WTC11 (cell line): Measurements from ENCODE around the gene PTPN2.

ENCODE experiments used
- CREB1 ChIP-seq: sonication (generic); formaldehyde crosslinking; IDR thresholded peaks from 2 replicates; pipeline ENCODE4 v1.8.0; 2023; ENCODE audit warnings: mild to moderate bottlenecking, missing genetic modification reagents
- CTCF ChIP-seq: fragments of 200-600 bp; IDR thresholded peaks from 2 replicates; pipeline ENCODE4 v1.8.0; 2022; ENCODE audit warnings: antibody characterized with exemption
- ETV6 ChIP-seq: sonication (generic); formaldehyde crosslinking; IDR thresholded peaks from 2 replicates; pipeline ENCODE4 v1.8.1; 2022; ENCODE audit warnings: mild to moderate bottlenecking, missing genetic modification reagents
- IRF2 ChIP-seq: sonication (generic); formaldehyde crosslinking; IDR thresholded peaks from 2 replicates; pipeline ENCODE4 v1.8.0; 2022; ENCODE audit warnings: low read depth, missing genetic modification reagents, borderline replicate concordance
- JUN ChIP-seq: sonication (generic); formaldehyde crosslinking; IDR thresholded peaks from 2 replicates; pipeline ENCODE4 v1.8.0; 2023; ENCODE audit warnings: mild to moderate bottlenecking, missing genetic modification reagents
- NFE2L1 ChIP-seq: sonication (generic); formaldehyde crosslinking; IDR thresholded peaks from 2 replicates; pipeline ENCODE4 v1.8.1; 2023; ENCODE audit warnings: missing genetic modification reagents
- SP1 ChIP-seq: sonication (generic); formaldehyde crosslinking; conservative IDR thresholded peaks from 2 replicates; pipeline ENCODE4 v1.8.1; 2022; ENCODE audit warnings: missing genetic modification reagents
- ZNF317 ChIP-seq: sonication (generic); formaldehyde crosslinking; IDR thresholded peaks from 2 replicates; pipeline ENCODE4 v1.8.1; 2023; ENCODE audit warnings: low read depth, mild to moderate bottlenecking, moderate library complexity, missing genetic modification reagents, borderline replicate concordance
- ZNF671 ChIP-seq: fragments of 250-450 bp; sonication (Bioruptor Pico); IDR thresholded peaks from 2 replicates; pipeline ENCODE4 v1.8.0; 2021; ENCODE audit warnings: mild to moderate bottlenecking
- TF ChIP-seq, protein P1 (sequence below): sonication (generic); formaldehyde crosslinking; IDR thresholded peaks from 2 replicates; pipeline ENCODE4 v1.8.1; 2022; ENCODE audit warnings: mild to moderate bottlenecking, moderate library complexity, missing genetic modification reagents
- TF ChIP-seq, protein P2 (sequence below): sonication (generic); formaldehyde crosslinking; conservative IDR thresholded peaks from 2 replicates; pipeline ENCODE4 v1.8.1; 2022; ENCODE audit warnings: mild to moderate bottlenecking, missing genetic modification reagents
- TF ChIP-seq, protein P3 (sequence below): sonication (generic); formaldehyde crosslinking; conservative IDR thresholded peaks from 2 replicates; pipeline ENCODE4 v1.8.1; 2023; ENCODE audit warnings: mild to moderate bottlenecking, low read depth, missing genetic modification reagents, moderate library complexity
- TF ChIP-seq, protein P4 (sequence below): sonication (generic); formaldehyde crosslinking; IDR thresholded peaks from 2 replicates; pipeline ENCODE4 v1.8.1; 2023; ENCODE audit warnings: mild to moderate bottlenecking, missing genetic modification reagents, moderate library complexity
- TF ChIP-seq, protein P5 (sequence below): sonication (generic); formaldehyde crosslinking; IDR thresholded peaks from 2 replicates; pipeline ENCODE4 v1.8.1; 2022; ENCODE audit warnings: mild to moderate bottlenecking, missing genetic modification reagents, moderate library complexity, borderline replicate concordance

DNA sequence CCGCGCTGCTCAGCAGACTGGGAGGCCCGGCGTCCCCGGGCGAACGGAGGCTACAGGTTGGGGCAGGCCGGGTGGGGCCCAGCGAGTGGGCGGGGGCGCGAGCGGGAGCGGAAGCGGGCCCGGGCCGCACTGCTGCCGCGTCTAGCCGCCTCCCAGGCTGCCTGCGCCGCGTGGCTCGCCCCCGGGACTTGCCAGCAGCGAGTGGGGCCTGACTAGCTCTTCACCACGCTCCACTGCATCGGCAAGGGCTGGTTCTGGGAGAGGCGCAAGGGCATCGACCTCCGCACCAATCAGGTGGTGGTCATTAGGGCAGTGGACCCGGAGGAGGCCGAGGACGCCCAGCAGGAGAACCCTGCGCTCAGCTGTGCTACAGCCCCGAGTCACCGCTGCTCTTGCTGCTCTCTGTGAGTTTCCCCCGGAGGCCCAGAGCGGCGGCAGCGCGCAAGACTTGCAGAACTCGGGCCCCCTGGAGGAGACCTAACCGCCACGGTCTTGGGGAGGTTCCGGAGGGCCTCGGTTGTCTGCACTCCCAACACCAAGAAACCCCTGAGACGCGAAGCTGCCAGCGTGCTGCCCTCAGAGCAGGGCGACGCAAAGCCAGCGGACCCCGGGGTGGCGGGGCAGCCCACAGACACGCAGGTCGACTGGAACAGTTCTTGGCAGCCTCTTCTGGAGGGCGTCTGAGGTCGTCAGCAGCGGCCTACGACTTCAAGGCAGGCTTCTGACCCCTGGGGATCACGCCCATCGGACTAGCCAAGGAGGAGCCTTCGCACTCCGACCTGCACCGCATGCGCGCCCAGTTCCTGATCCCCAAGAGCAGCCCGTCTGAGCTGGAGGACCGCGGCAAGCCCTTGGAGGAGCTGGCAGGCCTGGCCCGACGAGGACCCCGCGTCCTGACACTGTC, 27.2 kb upstream of the PTPN2 start:
- no peak for TF ChIP-seq NFE2L1 (CRISPR knock-in tag)
- TF ChIP-seq IRF2 (CRISPR knock-in tag), result no peak
- no peak for TF ChIP-seq CTCF
- 0 out of 2 replicates have a peak, but pooled peaks have one; percentile 12 for TF ChIP-seq ZNF317
- TF ChIP-seq, protein P1, sequence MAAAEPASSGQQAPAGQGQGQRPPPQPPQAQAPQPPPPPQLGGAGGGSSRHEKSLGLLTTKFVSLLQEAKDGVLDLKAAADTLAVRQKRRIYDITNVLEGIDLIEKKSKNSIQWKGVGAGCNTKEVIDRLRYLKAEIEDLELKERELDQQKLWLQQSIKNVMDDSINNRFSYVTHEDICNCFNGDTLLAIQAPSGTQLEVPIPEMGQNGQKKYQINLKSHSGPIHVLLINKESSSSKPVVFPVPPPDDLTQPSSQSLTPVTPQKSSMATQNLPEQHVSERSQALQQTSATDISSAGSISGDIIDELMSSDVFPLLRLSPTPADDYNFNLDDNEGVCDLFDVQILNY (CRISPR knock-in tag), result no peak
- TF ChIP-seq CREB1 (CRISPR knock-in tag), result no peak
- TF ChIP-seq, protein P2, sequence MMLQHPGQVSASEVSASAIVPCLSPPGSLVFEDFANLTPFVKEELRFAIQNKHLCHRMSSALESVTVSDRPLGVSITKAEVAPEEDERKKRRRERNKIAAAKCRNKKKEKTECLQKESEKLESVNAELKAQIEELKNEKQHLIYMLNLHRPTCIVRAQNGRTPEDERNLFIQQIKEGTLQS (CRISPR knock-in tag), result no peak
- TF ChIP-seq, protein P3, sequence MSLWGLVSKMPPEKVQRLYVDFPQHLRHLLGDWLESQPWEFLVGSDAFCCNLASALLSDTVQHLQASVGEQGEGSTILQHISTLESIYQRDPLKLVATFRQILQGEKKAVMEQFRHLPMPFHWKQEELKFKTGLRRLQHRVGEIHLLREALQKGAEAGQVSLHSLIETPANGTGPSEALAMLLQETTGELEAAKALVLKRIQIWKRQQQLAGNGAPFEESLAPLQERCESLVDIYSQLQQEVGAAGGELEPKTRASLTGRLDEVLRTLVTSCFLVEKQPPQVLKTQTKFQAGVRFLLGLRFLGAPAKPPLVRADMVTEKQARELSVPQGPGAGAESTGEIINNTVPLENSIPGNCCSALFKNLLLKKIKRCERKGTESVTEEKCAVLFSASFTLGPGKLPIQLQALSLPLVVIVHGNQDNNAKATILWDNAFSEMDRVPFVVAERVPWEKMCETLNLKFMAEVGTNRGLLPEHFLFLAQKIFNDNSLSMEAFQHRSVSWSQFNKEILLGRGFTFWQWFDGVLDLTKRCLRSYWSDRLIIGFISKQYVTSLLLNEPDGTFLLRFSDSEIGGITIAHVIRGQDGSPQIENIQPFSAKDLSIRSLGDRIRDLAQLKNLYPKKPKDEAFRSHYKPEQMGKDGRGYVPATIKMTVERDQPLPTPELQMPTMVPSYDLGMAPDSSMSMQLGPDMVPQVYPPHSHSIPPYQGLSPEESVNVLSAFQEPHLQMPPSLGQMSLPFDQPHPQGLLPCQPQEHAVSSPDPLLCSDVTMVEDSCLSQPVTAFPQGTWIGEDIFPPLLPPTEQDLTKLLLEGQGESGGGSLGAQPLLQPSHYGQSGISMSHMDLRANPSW (CRISPR knock-in tag), result no peak
- TF ChIP-seq, protein P4, sequence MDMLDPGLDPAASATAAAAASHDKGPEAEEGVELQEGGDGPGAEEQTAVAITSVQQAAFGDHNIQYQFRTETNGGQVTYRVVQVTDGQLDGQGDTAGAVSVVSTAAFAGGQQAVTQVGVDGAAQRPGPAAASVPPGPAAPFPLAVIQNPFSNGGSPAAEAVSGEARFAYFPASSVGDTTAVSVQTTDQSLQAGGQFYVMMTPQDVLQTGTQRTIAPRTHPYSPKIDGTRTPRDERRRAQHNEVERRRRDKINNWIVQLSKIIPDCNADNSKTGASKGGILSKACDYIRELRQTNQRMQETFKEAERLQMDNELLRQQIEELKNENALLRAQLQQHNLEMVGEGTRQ (CRISPR knock-in tag), result no peak
- TF ChIP-seq SP1 (CRISPR knock-in tag), result no peak
- no peak for TF ChIP-seq JUN (CRISPR knock-in tag)
- 0 out of 2 replicates have a peak, but pooled peaks have one; percentile 19 for TF ChIP-seq ETV6
- TF ChIP-seq, protein P5, sequence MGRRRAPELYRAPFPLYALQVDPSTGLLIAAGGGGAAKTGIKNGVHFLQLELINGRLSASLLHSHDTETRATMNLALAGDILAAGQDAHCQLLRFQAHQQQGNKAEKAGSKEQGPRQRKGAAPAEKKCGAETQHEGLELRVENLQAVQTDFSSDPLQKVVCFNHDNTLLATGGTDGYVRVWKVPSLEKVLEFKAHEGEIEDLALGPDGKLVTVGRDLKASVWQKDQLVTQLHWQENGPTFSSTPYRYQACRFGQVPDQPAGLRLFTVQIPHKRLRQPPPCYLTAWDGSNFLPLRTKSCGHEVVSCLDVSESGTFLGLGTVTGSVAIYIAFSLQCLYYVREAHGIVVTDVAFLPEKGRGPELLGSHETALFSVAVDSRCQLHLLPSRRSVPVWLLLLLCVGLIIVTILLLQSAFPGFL, result no peak
- TF ChIP-seq ZNF671, result no peak
